HG03060 (cell line): Measurements from ENCODE around the gene RNF112.

Experiments
- ATAC-seq: cut with Tn5 transposase; IDR thresholded peaks from one replicate; pipeline ENCODE4 v1.9.1; 2021; ENCODE audit warnings: low read depth, moderate number of reproducible peaks; ENCODE audit not compliant: unreplicated experiment

The RNF112 gene

GRCh38 chr17:19372866-19373504 is 38.0 kb upstream of the RNF112 start:
- ATAC-seq = no peak

GRCh38 chr17:19374136-19374535 is 36.9 kb upstream of the RNF112 start:
- ATAC-seq = no peak

- ATAC-seq = no peak
These were observed 35.3 kb upstream of the RNF112 start for GRCh38 chr17:19375732-19376131.

- ATAC-seq = no peak
These were observed 34.2 kb upstream of the RNF112 start for GRCh38 chr17:19376811-19377210.

- peak; percentile 68 for ATAC-seq
These were observed 33.2 kb upstream of the RNF112 start for GRCh38 chr17:19377602-19378415.

GRCh38 chr17:19378416-19379360 is 32.3 kb upstream of the RNF112 start, which contains the start of gene MAPK7:
MAPK7 (plus strand) TSS chr17:19378498; CDS start chr17:19378901, 403 bp downstream.
- no peak for ATAC-seq

GRCh38 chr17:19379361-19380065 is 31.5 kb upstream of the RNF112 start:
- no peak for ATAC-seq

- no peak for ATAC-seq
These were observed 30.3 kb upstream of the RNF112 start for GRCh38 chr17:19380481-19381301.

- ATAC-seq = no peak
These were observed 29.7 kb upstream of the RNF112 start for GRCh38 chr17:19381361-19381740.

GRCh38 chr17:19381741-19382444 is 29.1 kb upstream of the RNF112 start:
- no peak for ATAC-seq

- ATAC-seq = no peak
These were observed 28.2 kb upstream of the RNF112 start for GRCh38 chr17:19382531-19383444.

GRCh38 chr17:19383681-19384470 is 27.2 kb upstream of the RNF112 start:
- ATAC-seq = no peak

GRCh38 chr17:19384723-19385391 is 26.2 kb upstream of the RNF112 start:
- no peak for ATAC-seq

- no peak for ATAC-seq
These were observed 25.5 kb upstream of the RNF112 start for GRCh38 chr17:19385521-19385983.

- no peak for ATAC-seq
These were observed 24.7 kb upstream of the RNF112 start for GRCh38 chr17:19386051-19386929.
